UCSD-AML1 (cell line): Measurements from ENCODE around the gene DHCR7.
A peak's percentile ranks its signal among the peaks of the same experiment; 100 is the strongest.

Experiments
- DNase-seq: peaks from one replicate; lab custom pipeline; 2025; ENCODE audit not compliant: unreplicated experiment; lab: John Stamatoyannopoulos, UW

DHCR7 gene

GRCh38 chr11:71458146-71459070 is 10.2 kb upstream of the DHCR7 start:
- DNase-seq, result no peak

- DNase-seq, result no peak
Measured at GRCh38 chr11:71456831-71457230, 8.6 kb upstream of the DHCR7 start.

- no peak for DNase-seq
Measured at GRCh38 chr11:71456294-71456693, 8.1 kb upstream of the DHCR7 start.

GRCh38 chr11:71454470-71455113 is 6.4 kb upstream of the DHCR7 start:
- no peak for DNase-seq

- no peak for DNase-seq
Measured at GRCh38 chr11:71453918-71454304, 5.7 kb upstream of the DHCR7 start.

GRCh38 chr11:71453037-71453917 is 5.1 kb upstream of the DHCR7 start, which contains the start of gene NADSYN1:
Gene NADSYN1 (plus strand): TSS chr11:71453203. CDS start chr11:71453297, 94 bp downstream.
- peak; percentile 98 for DNase-seq

GRCh38 chr11:71452199-71453036 is 4.2 kb upstream of the DHCR7 start:
- DNase-seq, result peak; percentile 59

GRCh38 chr11:71451596-71452198 is 3.5 kb upstream of the DHCR7 start:
- DNase-seq, result peak; percentile 28

- DNase-seq, result no peak
Measured at GRCh38 chr11:71450939-71451338, 2.7 kb upstream of the DHCR7 start.

GRCh38 chr11:71450507-71450906 is 2.3 kb upstream of the DHCR7 start:
- no peak for DNase-seq

GRCh38 chr11:71449596-71449995 is 1.4 kb upstream of the DHCR7 start:
- DNase-seq, result no peak

- DNase-seq, result no peak
Measured at GRCh38 chr11:71447791-71448256, 369 bp downstream of the DHCR7 start.

- DNase-seq, result no peak
Measured at GRCh38 chr11:71446942-71447688, 1.1 kb downstream of the DHCR7 start.

GRCh38 chr11:71446150-71446549 is 2.0 kb downstream of the DHCR7 start:
- no peak for DNase-seq

- DNase-seq, result no peak
Measured at GRCh38 chr11:71444811-71445210, 3.4 kb downstream of the DHCR7 start.

GRCh38 chr11:71443736-71444445 is 4.3 kb downstream of the DHCR7 start:
- no peak for DNase-seq

GRCh38 chr11:71442880-71443279 is 5.3 kb downstream of the DHCR7 start:
- no peak for DNase-seq

- no peak for DNase-seq
Measured at GRCh38 chr11:71442123-71442522, 6.1 kb downstream of the DHCR7 start.
